ENCODE data around the gene AP4M1. TPM values are rescaled to one million over a fixed set of nuclear protein-coding genes. Genes with fewer than 3 reads are reported as not detected.

AP4M1 gene
- polyA plus RNA-seq (ENCODE audit: insufficient read length in 3 of 3) = 10 to 100 TPM; 32.4 to 36.9 (median 36.5) TPM
- long read RNA-seq, donor 1, transcript AP4M1-201 (15 exons, 1,817 nt) = major isoform, 6 of 60 reads
- long read RNA-seq, donor 1, partial matches to known transcripts = 52 of 60 reads
- long read RNA-seq, donor 1, other reads (novel, unspliced or antisense) = 0 of 60 reads
- long read RNA-seq, donor 2, partial matches to known transcripts = 0 of 1 reads
- long read RNA-seq, donor 2, other reads (novel, unspliced or antisense) = 0 of 1 reads
- long read RNA-seq, donor 3, transcript AP4M1-201 (15 exons, 1,817 nt) = major isoform, 6 of 9 reads
- long read RNA-seq, donor 3, partial matches to known transcripts = 0 of 9 reads
- long read RNA-seq, donor 3, other reads (novel, unspliced or antisense) = 0 of 9 reads
- long read RNA-seq, donor 4, partial matches to known transcripts = 7 of 20 reads
- long read RNA-seq, donor 4, other reads (novel, unspliced or antisense) = 9 of 20 reads
- long read RNA-seq, donor 5 = 0 reads
- long read RNA-seq, donor 6, partial matches to known transcripts = 16 of 20 reads
- long read RNA-seq, donor 6, other reads (novel, unspliced or antisense) = 0 of 20 reads
- long read RNA-seq, donor 7, partial matches to known transcripts = 18 of 25 reads
- long read RNA-seq, donor 7, other reads (novel, unspliced or antisense) = 5 of 25 reads
- long read RNA-seq, donor 8 = 0 reads
- long read RNA-seq, donor 9, partial matches to known transcripts = 6 of 26 reads
- long read RNA-seq, donor 9, other reads (novel, unspliced or antisense) = 14 of 26 reads
- long read RNA-seq, donor 10, transcript AP4M1-201 (15 exons, 1,817 nt) = major isoform, 6 of 40 reads
- long read RNA-seq, donor 10, partial matches to known transcripts = 26 of 40 reads
- long read RNA-seq, donor 10, other reads (novel, unspliced or antisense) = 7 of 40 reads
- long read RNA-seq, donor 11, partial matches to known transcripts = 7 of 18 reads
- long read RNA-seq, donor 11, other reads (novel, unspliced or antisense) = 11 of 18 reads
- long read RNA-seq, donor 12, partial matches to known transcripts = 0 of 1 reads
- long read RNA-seq, donor 12, other reads (novel, unspliced or antisense) = 0 of 1 reads
- long read RNA-seq, donor 13 = 0 reads
- long read RNA-seq, donor 14, partial matches to known transcripts = 34 of 36 reads
- long read RNA-seq, donor 14, other reads (novel, unspliced or antisense) = 0 of 36 reads
- long read RNA-seq, donor 15, partial matches to known transcripts = 0 of 2 reads
- long read RNA-seq, donor 15, other reads (novel, unspliced or antisense) = 0 of 2 reads
- long read RNA-seq, donor 16, transcript AP4M1-201 (15 exons, 1,817 nt) = major isoform, 13 of 193 reads
- long read RNA-seq, donor 16, partial matches to known transcripts = 130 of 193 reads
- long read RNA-seq, donor 16, other reads (novel, unspliced or antisense) = 47 of 193 reads

GRCh38 chr7:100101016-100101862 is at the start of gene AP4M1, which contains the start of gene MCM7:
Gene AP4M1 (plus strand): TSS chr7:100101643. CDS start chr7:100101715, 72 bp downstream.
Gene MCM7 (minus strand): TSS chr7:100101397. CDS start chr7:100101294, 103 bp downstream.
- peak; percentile 87 to 98 (median 97) for DNase-seq (ENCODE audit: extremely low read depth in 1 of 11, low read depth in 9 of 11, low spot score in 4 of 11)

GRCh38 chr7:100053215-100053614 is 48.2 kb upstream of the AP4M1 start:
- peak in 6 of 11 donors; percentile 20 to 47 (median 38) for DNase-seq (ENCODE audit: extremely low read depth in 1 of 11, low read depth in 9 of 11, low spot score in 4 of 11)

- no peak for DNase-seq (ENCODE audit: extremely low read depth in 1 of 11, low read depth in 9 of 11, low spot score in 4 of 11)
These were observed 44.4 kb upstream of the AP4M1 start for GRCh38 chr7:100057006-100057405.

- no peak for DNase-seq (ENCODE audit: extremely low read depth in 1 of 11, low read depth in 9 of 11, low spot score in 4 of 11)
These were observed 42.1 kb upstream of the AP4M1 start for GRCh38 chr7:100059251-100059739.

- DNase-seq (ENCODE audit: extremely low read depth in 1 of 11, low read depth in 9 of 11, low spot score in 4 of 11) = no peak
These were observed 39.8 kb upstream of the AP4M1 start for GRCh38 chr7:100061518-100062193.

- no peak for DNase-seq (ENCODE audit: extremely low read depth in 1 of 11, low read depth in 9 of 11, low spot score in 4 of 11)
These were observed 38.1 kb upstream of the AP4M1 start for GRCh38 chr7:100063376-100063775.

GRCh38 chr7:100064162-100064561 is 37.3 kb upstream of the AP4M1 start:
- no peak for DNase-seq (ENCODE audit: extremely low read depth in 1 of 11, low read depth in 9 of 11, low spot score in 4 of 11)

- DNase-seq (ENCODE audit: extremely low read depth in 1 of 11, low read depth in 9 of 11, low spot score in 4 of 11) = peak in 3 of 11 donors; percentile 45 to 66 (median 49)
These were observed 35.8 kb upstream of the AP4M1 start for GRCh38 chr7:100065452-100066186.

GRCh38 chr7:100066953-100067352 is 34.5 kb upstream of the AP4M1 start:
- no peak for DNase-seq (ENCODE audit: extremely low read depth in 1 of 11, low read depth in 9 of 11, low spot score in 4 of 11)

GRCh38 chr7:100069991-100070390 is 31.5 kb upstream of the AP4M1 start:
- no peak for DNase-seq (ENCODE audit: extremely low read depth in 1 of 11, low read depth in 9 of 11, low spot score in 4 of 11)

GRCh38 chr7:100071018-100071723 is 30.3 kb upstream of the AP4M1 start:
- no peak for DNase-seq (ENCODE audit: extremely low read depth in 1 of 11, low read depth in 9 of 11, low spot score in 4 of 11)

GRCh38 chr7:100072462-100072861 is 29.0 kb upstream of the AP4M1 start:
- no peak for DNase-seq (ENCODE audit: extremely low read depth in 1 of 11, low read depth in 9 of 11, low spot score in 4 of 11)

- no peak for DNase-seq (ENCODE audit: extremely low read depth in 1 of 11, low read depth in 9 of 11, low spot score in 4 of 11)
These were observed 26.6 kb upstream of the AP4M1 start for GRCh38 chr7:100074841-100075240.

GRCh38 chr7:100075418-100075817 is 26.0 kb upstream of the AP4M1 start:
- no peak for DNase-seq (ENCODE audit: extremely low read depth in 1 of 11, low read depth in 9 of 11, low spot score in 4 of 11)

GRCh38 chr7:100077205-100077604 is 24.2 kb upstream of the AP4M1 start:
- no peak for DNase-seq (ENCODE audit: extremely low read depth in 1 of 11, low read depth in 9 of 11, low spot score in 4 of 11)

- no peak for DNase-seq (ENCODE audit: extremely low read depth in 1 of 11, low read depth in 9 of 11, low spot score in 4 of 11)
These were observed 22.4 kb upstream of the AP4M1 start for GRCh38 chr7:100079024-100079560.
